Thymus (tissue), 11 donors: ENCODE measurements around the gene JMJD1C. TPM values are rescaled to one million over a fixed set of nuclear protein-coding genes. Genes with fewer than 3 reads are reported as not detected.

Experiments used
- DNase-seq, 9 donors: peaks; one replicate each; pipeline ENCODE4 v3.0.0-alpha.2; 2013; ENCODE audit warnings: low spot score in 9 of 9, low read depth in 6 of 9, missing footprints in 1 of 9
- H3K27ac ChIP-seq, 2 donors: one replicate each; pipeline ENCODE4 v1.5.1; 2013; ENCODE audit warnings: control low read depth in 1 of 2, low read depth in 1 of 2, low read length in 1 of 2, mild to moderate bottlenecking in 1 of 2, moderate library complexity in 1 of 2
- H3K27me3 ChIP-seq, 2 donors: one replicate each; pipeline ENCODE4 v1.5.1; 2013; ENCODE audit warnings: low read length in 1 of 2; ENCODE audit not compliant: control insufficient read depth in 2 of 2, insufficient read depth in 1 of 2
- H3K36me3 ChIP-seq, 2 donors: one replicate each; pipeline ENCODE4 v1.5.1; 2013; ENCODE audit warnings: low read length in 1 of 2, mild to moderate bottlenecking in 1 of 2, moderate library complexity in 1 of 2; ENCODE audit not compliant: control insufficient read depth in 2 of 2, insufficient read depth in 2 of 2
- H3K4me1 ChIP-seq, 2 donors: one replicate each; pipeline ENCODE4 v1.5.1; 2013; ENCODE audit warnings: low read length in 2 of 2; ENCODE audit not compliant: control insufficient read depth in 2 of 2, insufficient read depth in 2 of 2
- H3K4me3 ChIP-seq, 2 donors: one replicate each; pipeline ENCODE4 v1.5.1; 2013; ENCODE audit warnings: low read length in 2 of 2, control low read depth in 1 of 2, mild to moderate bottlenecking in 1 of 2
- H3K9me3 ChIP-seq, 2 donors: one replicate each; pipeline ENCODE4 v1.5.1; 2013; ENCODE audit warnings: low read length in 1 of 2, mild to moderate bottlenecking in 1 of 2; ENCODE audit not compliant: control insufficient read depth in 2 of 2, insufficient read depth in 1 of 2
- WGBS: extraction: QIAGEN DNeasy Blood & Tissue Kit; methylation state at CpG from one replicate; pipeline ENCODE4 v1.1.7; 2013; 5-methylcytosine and 5-hydroxymethylcytosine counted together
- polyA plus RNA-seq: library from polyadenylated mRNA; stranded (reverse); fragments of 200-250 nt; gene quantifications from one replicate; pipeline ENCODE4 v1.2.3, GENCODE V29; 2013
- total RNA-seq: library from RNA; stranded (reverse); fragments of 120-200 nt; gene quantifications from one replicate; pipeline ENCODE4 v1.2.4, GENCODE V29; 2013
- donor health status: healthy.

JMJD1C gene
- total and polyA plus RNA-seq, 2 donors: 70.8 to 86.2 TPM

GRCh38 chr10:63133821-63134557 is 331.8 kb downstream of the JMJD1C start:
- Histone ChIP-seq H3K36me3 (no peaks in the 10 kb centered on the region), H3K4me1 (peaks cover 12 to 13% of the 10 kb centered on the region in 2 donors), H3K27me3 (no peaks in the 10 kb centered on the region), H3K4me3 (peak overlapping the region; percentile 58 to 99), H3K27ac (peak overlapping the region; percentile 83 to 96), H3K9me3 (peaks cover 0 to 13% of the 10 kb centered on the region in 2 donors)
- 17% methylated on average over 9 of the region's 9 CpGs for WGBS
- peak in 4 of 9 donors; percentile 7 to 40 (median 37) for DNase-seq

DNA sequence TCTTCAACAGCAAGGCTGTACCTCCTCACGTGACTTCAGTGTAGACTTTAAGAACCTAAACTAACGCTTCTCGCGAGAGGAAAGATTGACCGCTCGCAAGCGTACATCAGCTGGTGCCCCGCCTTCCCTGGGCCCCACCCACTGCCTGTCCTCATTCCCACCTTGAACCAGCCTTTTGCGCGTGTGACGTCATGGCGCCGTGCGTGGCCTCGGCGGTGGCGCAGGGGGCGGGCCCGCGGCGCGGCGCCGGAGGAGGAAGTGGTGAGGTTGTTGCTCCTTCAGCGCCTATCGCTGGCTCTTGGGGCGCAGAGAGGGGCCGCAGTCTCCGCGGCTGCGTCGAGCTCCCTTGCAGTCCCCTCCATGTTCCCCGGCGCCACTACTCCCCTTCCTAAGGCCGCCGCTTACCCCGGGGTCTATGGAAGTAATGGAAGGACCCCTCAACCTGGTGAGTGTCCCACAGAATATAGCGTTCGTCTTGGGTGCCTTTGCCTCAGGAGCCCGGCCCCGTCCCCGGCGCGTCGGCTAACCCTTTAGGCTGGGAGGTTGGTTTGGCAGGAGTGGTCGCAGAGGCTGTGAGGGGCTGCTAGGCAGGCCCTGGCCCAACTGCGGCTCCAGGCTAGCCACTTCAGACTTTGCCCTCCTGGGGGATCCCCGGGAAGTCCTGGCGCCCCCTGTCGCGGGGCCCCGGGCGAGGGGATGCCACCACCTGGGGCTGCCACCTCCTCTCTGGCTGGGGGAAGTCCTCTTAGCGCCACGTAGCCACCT is 332.5 kb downstream of the JMJD1C start, which contains the start of gene NRBF2:
Gene NRBF2 (plus strand): TSS at position 273 of the 765 bp plus-strand sequence. CDS start 143 bp downstream, at position 416.
- Histone ChIP-seq H3K4me3 (peak within 1 kb of the TSS; percentile 58 to 99), H3K27me3 (no peaks in the 10 kb centered on the region), H3K27ac (peak within 1 kb of the TSS; percentile 83 to 96), H3K4me1 (peaks cover 12 to 13% of the 10 kb centered on the region in 2 donors), H3K9me3 (peaks cover 0 to 13% of the 10 kb centered on the region in 2 donors), H3K36me3 (no peaks in the 10 kb centered on the region)
- peak; percentile 87 to 98 (median 94) for DNase-seq
- under 1% methylated on average over 55 of the region's 55 CpGs for WGBS

DNA sequence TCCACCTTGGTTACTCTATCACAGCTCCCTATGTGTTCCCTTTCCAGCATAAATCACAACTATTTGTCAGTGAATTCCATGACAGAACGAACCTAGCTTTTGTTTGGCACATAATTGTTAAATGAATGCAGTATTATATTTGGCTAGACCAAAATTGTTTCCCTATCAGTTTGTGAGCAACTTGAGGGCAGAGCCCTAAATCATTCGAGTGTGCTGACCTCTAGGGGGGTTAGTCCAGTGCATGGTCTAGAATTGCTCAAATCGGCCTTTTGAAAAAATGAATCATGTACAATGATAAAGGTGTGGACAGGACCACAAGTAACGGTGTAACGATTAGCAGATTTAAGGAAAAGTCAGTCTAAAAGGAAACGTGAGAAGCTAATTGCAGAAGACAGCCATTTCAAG is 333.1 kb downstream of the JMJD1C start:
- peaks cover 0 to 13% of the 10 kb centered on the region in 2 donors for H3K9me3 ChIP-seq
- no peaks in the 10 kb centered on the region for H3K27me3 ChIP-seq
- no peak for DNase-seq
- H3K27ac ChIP-seq: peak overlapping the region; percentile 43 to 65
- H3K4me3 ChIP-seq: peak overlapping the region; percentile 58 to 99
- H3K4me1 ChIP-seq: peaks cover 12 to 13% of the 10 kb centered on the region in 2 donors
- H3K36me3 ChIP-seq: no peaks in the 10 kb centered on the region
- 84% methylated on average over 6 of the region's 6 CpGs for WGBS

GRCh38 chr10:63129888-63130287 is 335.9 kb downstream of the JMJD1C start:
- 95% methylated on average over 6 of the region's 6 CpGs for WGBS

DNA sequence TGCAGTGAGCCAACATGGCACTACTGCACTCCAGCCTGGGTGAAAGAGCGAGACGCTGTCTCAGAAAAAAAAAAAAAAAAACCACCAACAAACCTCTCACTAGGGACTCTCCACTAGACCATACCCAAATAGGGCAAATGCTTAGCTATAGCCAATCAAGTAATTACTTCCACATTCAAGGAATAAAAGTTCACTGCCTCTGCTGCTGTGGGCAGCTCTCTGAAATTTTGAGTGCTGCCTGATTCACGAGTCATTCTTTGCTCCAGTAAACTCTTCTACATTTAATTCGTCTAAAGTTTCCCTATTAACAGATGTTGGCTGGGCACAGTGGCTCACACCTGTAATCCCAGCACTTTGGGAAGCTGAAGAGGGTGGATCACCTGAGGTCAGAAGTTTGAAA is 337.3 kb downstream of the JMJD1C start:
- H3K27me3 ChIP-seq: no peaks in the 10 kb centered on the region
- no peak overlapping the region for H3K27ac ChIP-seq
- H3K4me3 ChIP-seq: no peak overlapping the region
- H3K36me3 ChIP-seq: no peaks in the 10 kb centered on the region
- 81% methylated on average over 4 of the region's 4 CpGs for WGBS
- peaks cover 0 to 11% of the 10 kb centered on the region in 2 donors for H3K9me3 ChIP-seq
- peaks cover 0 to 4% of the 10 kb centered on the region in 2 donors for H3K4me1 ChIP-seq
- no peak for DNase-seq

More at GRCh38 chr10:63129888-63130287, 335.9 kb downstream of the JMJD1C start:
- H3K27ac ChIP-seq: no peak overlapping the region
- H3K4me1 ChIP-seq: peaks cover 10 to 13% of the 10 kb centered on the region in 2 donors
- no peaks in the 10 kb centered on the region for H3K27me3 ChIP-seq
- DNase-seq: no peak
- H3K4me3 ChIP-seq: no peak overlapping the region
- peaks cover 0 to 13% of the 10 kb centered on the region in 2 donors for H3K9me3 ChIP-seq
- no peaks in the 10 kb centered on the region for H3K36me3 ChIP-seq

- no peak for DNase-seq
- H3K4me3 ChIP-seq: no peak overlapping the region
- no peaks in the 10 kb centered on the region for H3K36me3 ChIP-seq
- no peak overlapping the region for H3K27ac ChIP-seq
- no peaks in the 10 kb centered on the region for H3K9me3 ChIP-seq
- no peaks in the 10 kb centered on the region for H3K27me3 ChIP-seq
- 93% methylated on average over 2 of the region's 2 CpGs for WGBS
- H3K4me1 ChIP-seq: no peaks in the 10 kb centered on the region
Measured at GRCh38 chr10:63125459-63125858, 340.3 kb downstream of the JMJD1C start.

GRCh38 chr10:63123727-63124362 is 341.9 kb downstream of the JMJD1C start:
- no peak overlapping the region for H3K4me3 ChIP-seq
- H3K4me1 ChIP-seq: no peaks in the 10 kb centered on the region
- H3K36me3 ChIP-seq: no peaks in the 10 kb centered on the region
- H3K27me3 ChIP-seq: no peaks in the 10 kb centered on the region
- DNase-seq: no peak
- H3K9me3 ChIP-seq: no peaks in the 10 kb centered on the region
- no peak overlapping the region for H3K27ac ChIP-seq
- 89% methylated on average over 2 of the region's 2 CpGs for WGBS

GRCh38 chr10:63120554-63120953 is 345.2 kb downstream of the JMJD1C start:
- Histone ChIP-seq H3K4me3 (no peak overlapping the region), H3K27me3 (no peaks in the 10 kb centered on the region), H3K36me3 (no peaks in the 10 kb centered on the region), H3K27ac (no peak overlapping the region), H3K9me3 (no peaks in the 10 kb centered on the region), H3K4me1 (no peaks in the 10 kb centered on the region)
- no peak for DNase-seq

- H3K27ac ChIP-seq: no peak overlapping the region
- H3K36me3 ChIP-seq: no peaks in the 10 kb centered on the region
- no peaks in the 10 kb centered on the region for H3K27me3 ChIP-seq
- no peaks in the 10 kb centered on the region for H3K4me1 ChIP-seq
- DNase-seq: no peak
- H3K9me3 ChIP-seq: no peaks in the 10 kb centered on the region
- no peak overlapping the region for H3K4me3 ChIP-seq
Measured at GRCh38 chr10:63119041-63119440, 346.7 kb downstream of the JMJD1C start.
